Upper lobe of left lung (tissue), 4 donors: ENCODE results near the gene C2orf78.

Experiments
- EP300 ChIP-seq, 4 donors: sonication (generic); formaldehyde crosslinking; IDR thresholded peaks; one replicate each; pipeline ENCODE4 v1.5.1; 2017; ENCODE audit warnings: antibody characterized with exemption in 4 of 4, control low read depth in 2 of 4
- POLR2A ChIP-seq, 4 donors: fragments of 450-650 bp; IDR thresholded peaks; one replicate each; pipeline ENCODE4 v1.5.1; 2016 to 2017; ENCODE audit warnings: antibody characterized with exemption in 4 of 4, mild to moderate bottlenecking in 2 of 4
- TF ChIP-seq, protein P1 (sequence below), 6 experiments: fragments of 450-650 bp in 4 of 6; fragments of 200-600 bp in 2 of 6; sonication (generic) in 2 of 6; IDR thresholded peaks; one replicate each; pipeline ENCODE4 v1.5.1; 2016 to 2019; ENCODE audit warnings: antibody characterized with exemption in 6 of 6

- TF ChIP-seq EP300 (IDR thresholded peaks at IDR 0.05) (no peak), POLR2A (IDR thresholded peaks at IDR 0.05) (no peak)
- TF ChIP-seq, protein P1, sequence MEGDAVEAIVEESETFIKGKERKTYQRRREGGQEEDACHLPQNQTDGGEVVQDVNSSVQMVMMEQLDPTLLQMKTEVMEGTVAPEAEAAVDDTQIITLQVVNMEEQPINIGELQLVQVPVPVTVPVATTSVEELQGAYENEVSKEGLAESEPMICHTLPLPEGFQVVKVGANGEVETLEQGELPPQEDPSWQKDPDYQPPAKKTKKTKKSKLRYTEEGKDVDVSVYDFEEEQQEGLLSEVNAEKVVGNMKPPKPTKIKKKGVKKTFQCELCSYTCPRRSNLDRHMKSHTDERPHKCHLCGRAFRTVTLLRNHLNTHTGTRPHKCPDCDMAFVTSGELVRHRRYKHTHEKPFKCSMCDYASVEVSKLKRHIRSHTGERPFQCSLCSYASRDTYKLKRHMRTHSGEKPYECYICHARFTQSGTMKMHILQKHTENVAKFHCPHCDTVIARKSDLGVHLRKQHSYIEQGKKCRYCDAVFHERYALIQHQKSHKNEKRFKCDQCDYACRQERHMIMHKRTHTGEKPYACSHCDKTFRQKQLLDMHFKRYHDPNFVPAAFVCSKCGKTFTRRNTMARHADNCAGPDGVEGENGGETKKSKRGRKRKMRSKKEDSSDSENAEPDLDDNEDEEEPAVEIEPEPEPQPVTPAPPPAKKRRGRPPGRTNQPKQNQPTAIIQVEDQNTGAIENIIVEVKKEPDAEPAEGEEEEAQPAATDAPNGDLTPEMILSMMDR (IDR thresholded peaks at IDR 0.05), result no peak
Observed at GRCh38 chr2:73842739-73843019, 58.7 kb downstream of the C2orf78 start.
